ENCODE results near the gene MS4A4A.
"Not testable (repeated sequence)": the region's sequence is repeated elsewhere in the genome, so short reads cannot be mapped to it uniquely, and the experiment has no call there.

Gene MS4A4A

GRCh38 chr11:60301884-60302283 lies 21.4 kb downstream of the MS4A4A start:
- WGBS (ENCODE audit: extremely low coverage, insufficient coverage, insufficient read length): no CpG with 5 or more reads among the region's 6 CpGs
- H4K12ac ChIP-seq (ENCODE audit: low read depth, low read length); H3K27me3 ChIP-seq (ENCODE audit: insufficient read depth, low read length); H3K14ac ChIP-seq (ENCODE audit: low read length); H3K79me2 ChIP-seq (ENCODE audit: control insufficient read depth, insufficient read depth, low read length, poor library complexity); H2AK5ac ChIP-seq (ENCODE audit: low read length); H3K9me3 ChIP-seq (ENCODE audit: insufficient read depth, low read depth, low read length); H3K27ac ChIP-seq (ENCODE audit: low read depth, low read length); H3K18ac ChIP-seq (ENCODE audit: low read length); H2BK120ac ChIP-seq (ENCODE audit: insufficient read depth, low read length, poor library complexity); H2BK5ac ChIP-seq (ENCODE audit: low read depth, low read length, poor library complexity); H3K4me2 ChIP-seq (ENCODE audit: low read length); H3K36me3 ChIP-seq (ENCODE audit: control insufficient read depth in 1 of 2, insufficient read depth in 2 of 2, low read length in 2 of 2); H4K91ac ChIP-seq (ENCODE audit: low read depth, low read length); H3K79me1 ChIP-seq (ENCODE audit: low read length); DNase-seq; H4K8ac ChIP-seq (ENCODE audit: low read depth, low read length); H2AFZ ChIP-seq (ENCODE audit: insufficient read depth, low read length, poor library complexity); H3K23ac ChIP-seq (ENCODE audit: low read length); H3K4me3 ChIP-seq (ENCODE audit: low read depth, low read length); H3K4me1 ChIP-seq (ENCODE audit: control insufficient read depth in 1 of 2, insufficient read depth in 2 of 2, low read length in 2 of 2); H2BK12ac ChIP-seq (ENCODE audit: low read length); H3K9ac ChIP-seq (ENCODE audit: low read length); H3K4ac ChIP-seq (ENCODE audit: low read depth, low read length): not testable (repeated sequence)

GRCh38 chr11:60303661-60304060 lies 23.2 kb downstream of the MS4A4A start:
- H3K23ac ChIP-seq (ENCODE audit: low read length): no peak overlapping the region

GRCh38 chr11:60305906-60306619 lies 25.6 kb downstream of the MS4A4A start:
- peaks cover 5% of the 10 kb centered on the region for H3K79me1 ChIP-seq (ENCODE audit: low read length)
- H3K36me3 ChIP-seq (ENCODE audit: control insufficient read depth in 1 of 2, insufficient read depth in 2 of 2, low read length in 2 of 2): no peaks in the 10 kb centered on the region
- no peak overlapping the region for H2BK12ac ChIP-seq (ENCODE audit: low read length)
- DNase-seq: peak; percentile 6 to 75
- H3K23ac ChIP-seq (ENCODE audit: low read length): no peak overlapping the region
- H3K4ac ChIP-seq (ENCODE audit: low read depth, low read length): no peak overlapping the region
- H3K14ac ChIP-seq (ENCODE audit: low read length): no peak overlapping the region
- no peaks in the 10 kb centered on the region for H3K79me2 ChIP-seq (ENCODE audit: control insufficient read depth, insufficient read depth, low read length, poor library complexity)
- H3K9ac ChIP-seq (ENCODE audit: low read length): no peak overlapping the region
- no peak overlapping the region for H2BK120ac ChIP-seq (ENCODE audit: insufficient read depth, low read length, poor library complexity)
- no peak overlapping the region for H4K12ac ChIP-seq (ENCODE audit: low read depth, low read length)
- peak overlapping the region; percentile 25 for H3K27ac ChIP-seq (ENCODE audit: low read depth, low read length)
- no peaks in the 10 kb centered on the region for H3K27me3 ChIP-seq (ENCODE audit: insufficient read depth, low read length)
- no peak overlapping the region for H3K18ac ChIP-seq (ENCODE audit: low read length)
- no peak overlapping the region for H4K91ac ChIP-seq (ENCODE audit: low read depth, low read length)
- H2BK5ac ChIP-seq (ENCODE audit: low read depth, low read length, poor library complexity): no peak overlapping the region
- no peak overlapping the region for H3K4me3 ChIP-seq (ENCODE audit: low read depth, low read length)
- WGBS (ENCODE audit: extremely low coverage, insufficient coverage, insufficient read length): no CpG with 5 or more reads among the region's 3 CpGs
- no peaks in the 10 kb centered on the region for H3K4me1 ChIP-seq (ENCODE audit: control insufficient read depth in 1 of 2, insufficient read depth in 2 of 2, low read length in 2 of 2)
- H2AFZ ChIP-seq (ENCODE audit: insufficient read depth, low read length, poor library complexity): no peak overlapping the region
- H2AK5ac ChIP-seq (ENCODE audit: low read length): no peak overlapping the region
- no peaks in the 10 kb centered on the region for H3K9me3 ChIP-seq (ENCODE audit: insufficient read depth, low read depth, low read length)
- no peak overlapping the region for H3K4me2 ChIP-seq (ENCODE audit: low read length)
- H4K8ac ChIP-seq (ENCODE audit: low read depth, low read length): no peak overlapping the region

More at GRCh38 chr11:60303661-60304060, 23.2 kb downstream of the MS4A4A start:
- H3K4ac ChIP-seq (ENCODE audit: low read depth, low read length): no peak overlapping the region
- no peak overlapping the region for H3K27ac ChIP-seq (ENCODE audit: low read depth, low read length)
- no peak overlapping the region for H2AFZ ChIP-seq (ENCODE audit: insufficient read depth, low read length, poor library complexity)
- no peak overlapping the region for H4K12ac ChIP-seq (ENCODE audit: low read depth, low read length)
- H2BK5ac ChIP-seq (ENCODE audit: low read depth, low read length, poor library complexity): no peak overlapping the region
- H2BK120ac ChIP-seq (ENCODE audit: insufficient read depth, low read length, poor library complexity): no peak overlapping the region
- no peak overlapping the region for H2AK5ac ChIP-seq (ENCODE audit: low read length)
- no peaks in the 10 kb centered on the region for H3K36me3 ChIP-seq (ENCODE audit: control insufficient read depth in 1 of 2, insufficient read depth in 2 of 2, low read length in 2 of 2)
- no peaks in the 10 kb centered on the region for H3K79me2 ChIP-seq (ENCODE audit: control insufficient read depth, insufficient read depth, low read length, poor library complexity)
- no peak overlapping the region for H2BK12ac ChIP-seq (ENCODE audit: low read length)
- no peak overlapping the region for H3K14ac ChIP-seq (ENCODE audit: low read length)
- no peaks in the 10 kb centered on the region for H3K27me3 ChIP-seq (ENCODE audit: insufficient read depth, low read length)
- no peaks in the 10 kb centered on the region for H3K4me1 ChIP-seq (ENCODE audit: control insufficient read depth in 1 of 2, insufficient read depth in 2 of 2, low read length in 2 of 2)
- no CpG with 5 or more reads among the region's 5 CpGs for WGBS (ENCODE audit: extremely low coverage, insufficient coverage, insufficient read length)
- H4K8ac ChIP-seq (ENCODE audit: low read depth, low read length): no peak overlapping the region
- peak in 1 of 2 donors; percentile 69 for DNase-seq
- H3K9ac ChIP-seq (ENCODE audit: low read length): no peak overlapping the region
- no peaks in the 10 kb centered on the region for H3K9me3 ChIP-seq (ENCODE audit: insufficient read depth, low read depth, low read length)
- no peak overlapping the region for H3K4me2 ChIP-seq (ENCODE audit: low read length)
- peaks cover 4% of the 10 kb centered on the region for H3K79me1 ChIP-seq (ENCODE audit: low read length)
- H3K18ac ChIP-seq (ENCODE audit: low read length): no peak overlapping the region
- no peak overlapping the region for H3K4me3 ChIP-seq (ENCODE audit: low read depth, low read length)
- H4K91ac ChIP-seq (ENCODE audit: low read depth, low read length): no peak overlapping the region

GRCh38 chr11:60307507-60308195 lies 27.2 kb downstream of the MS4A4A start:
- Histone ChIP-seq H3K4me2 (ENCODE audit: low read length) (no peak overlapping the region), H3K9ac (ENCODE audit: low read length) (no peak overlapping the region), H2AFZ (ENCODE audit: insufficient read depth, low read length, poor library complexity) (no peak overlapping the region), H3K79me2 (ENCODE audit: control insufficient read depth, insufficient read depth, low read length, poor library complexity) (no peaks in the 10 kb centered on the region), H3K14ac (ENCODE audit: low read length) (no peak overlapping the region), H3K4me3 (ENCODE audit: low read depth, low read length) (no peak overlapping the region), H3K18ac (ENCODE audit: low read length) (no peak overlapping the region), H4K12ac (ENCODE audit: low read depth, low read length) (no peak overlapping the region), H2BK5ac (ENCODE audit: low read depth, low read length, poor library complexity) (no peak overlapping the region), H3K27me3 (ENCODE audit: insufficient read depth, low read length) (no peaks in the 10 kb centered on the region), H3K4me1 (ENCODE audit: control insufficient read depth in 1 of 2, insufficient read depth in 2 of 2, low read length in 2 of 2) (no peaks in the 10 kb centered on the region), H2BK12ac (ENCODE audit: low read length) (peak overlapping the region; percentile 75), H3K27ac (ENCODE audit: low read depth, low read length) (no peak overlapping the region), H3K4ac (ENCODE audit: low read depth, low read length) (no peak overlapping the region), H2AK5ac (ENCODE audit: low read length) (no peak overlapping the region), H3K79me1 (ENCODE audit: low read length) (peaks cover 5% of the 10 kb centered on the region), H3K23ac (ENCODE audit: low read length) (no peak overlapping the region), H3K36me3 (ENCODE audit: control insufficient read depth in 1 of 2, insufficient read depth in 2 of 2, low read length in 2 of 2) (no peaks in the 10 kb centered on the region), H4K91ac (ENCODE audit: low read depth, low read length) (no peak overlapping the region), H2BK120ac (ENCODE audit: insufficient read depth, low read length, poor library complexity) (peak overlapping the region; percentile 22), H3K9me3 (ENCODE audit: insufficient read depth, low read depth, low read length) (no peaks in the 10 kb centered on the region), H4K8ac (ENCODE audit: low read depth, low read length) (no peak overlapping the region)
- DNase-seq: no peak
- no CpG with 5 or more reads among the region's 3 CpGs for WGBS (ENCODE audit: extremely low coverage, insufficient coverage, insufficient read length)

All from trophoblast cell (in vitro differentiated cells and primary cell).